Esophagus muscularis mucosa (tissue), 3 donors: ENCODE measurements around the gene ALDOA.

Experiments used
- POLR2AphosphoS5 ChIP-seq, 2 donors: sonication (generic); formaldehyde crosslinking; IDR thresholded peaks; one replicate each; pipeline ENCODE4 v1.6.1; 2017; ENCODE audit warnings: antibody characterized with exemption in 2 of 2
- TF ChIP-seq, protein P1 (sequence below), 3 experiments: fragments of 200-600 bp in 2 of 3; fragments of 450-650 bp in 1 of 3; sonication (generic) in 2 of 3; IDR thresholded peaks; one replicate each; pipeline ENCODE4 v1.5.1; 2017 to 2019; ENCODE audit warnings: antibody characterized with exemption in 3 of 3, mild to moderate bottlenecking in 2 of 3, moderate library complexity in 1 of 3

DNA sequence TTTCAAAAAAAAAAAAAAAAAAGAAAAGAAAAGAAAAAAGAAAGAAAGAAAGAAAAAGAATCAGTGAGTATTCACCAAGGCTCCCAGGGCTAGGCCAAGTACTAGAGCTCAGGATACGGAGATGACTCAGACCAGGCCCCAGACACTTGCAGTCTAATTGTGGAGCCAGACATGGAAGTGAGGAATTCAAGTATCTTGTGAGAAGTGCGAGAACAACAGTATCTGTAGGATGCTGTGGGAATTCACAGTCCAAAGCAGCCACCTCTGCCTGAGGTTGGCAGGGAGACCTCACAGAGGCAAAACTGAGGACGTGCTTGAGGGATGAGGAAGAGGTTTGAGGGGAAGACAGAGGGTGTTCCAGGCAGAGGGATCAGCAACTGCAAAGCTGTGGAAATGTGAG is 14.0 kb upstream of the ALDOA start:
- TF ChIP-seq, protein P1, sequence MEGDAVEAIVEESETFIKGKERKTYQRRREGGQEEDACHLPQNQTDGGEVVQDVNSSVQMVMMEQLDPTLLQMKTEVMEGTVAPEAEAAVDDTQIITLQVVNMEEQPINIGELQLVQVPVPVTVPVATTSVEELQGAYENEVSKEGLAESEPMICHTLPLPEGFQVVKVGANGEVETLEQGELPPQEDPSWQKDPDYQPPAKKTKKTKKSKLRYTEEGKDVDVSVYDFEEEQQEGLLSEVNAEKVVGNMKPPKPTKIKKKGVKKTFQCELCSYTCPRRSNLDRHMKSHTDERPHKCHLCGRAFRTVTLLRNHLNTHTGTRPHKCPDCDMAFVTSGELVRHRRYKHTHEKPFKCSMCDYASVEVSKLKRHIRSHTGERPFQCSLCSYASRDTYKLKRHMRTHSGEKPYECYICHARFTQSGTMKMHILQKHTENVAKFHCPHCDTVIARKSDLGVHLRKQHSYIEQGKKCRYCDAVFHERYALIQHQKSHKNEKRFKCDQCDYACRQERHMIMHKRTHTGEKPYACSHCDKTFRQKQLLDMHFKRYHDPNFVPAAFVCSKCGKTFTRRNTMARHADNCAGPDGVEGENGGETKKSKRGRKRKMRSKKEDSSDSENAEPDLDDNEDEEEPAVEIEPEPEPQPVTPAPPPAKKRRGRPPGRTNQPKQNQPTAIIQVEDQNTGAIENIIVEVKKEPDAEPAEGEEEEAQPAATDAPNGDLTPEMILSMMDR (IDR thresholded peaks at IDR 0.05): no peak
- TF ChIP-seq POLR2AphosphoS5 (IDR thresholded peaks at IDR 0.05): no peak
